ENCODE measurements around the gene KIAA0513. TPM values are rescaled to one million over a fixed set of nuclear protein-coding genes. Genes with fewer than 3 reads are reported as not detected.

KIAA0513 gene
- total RNA-seq, 4 donors from 2014 or later = 14.8 to 43.4 (median 28.5) TPM

DNA sequence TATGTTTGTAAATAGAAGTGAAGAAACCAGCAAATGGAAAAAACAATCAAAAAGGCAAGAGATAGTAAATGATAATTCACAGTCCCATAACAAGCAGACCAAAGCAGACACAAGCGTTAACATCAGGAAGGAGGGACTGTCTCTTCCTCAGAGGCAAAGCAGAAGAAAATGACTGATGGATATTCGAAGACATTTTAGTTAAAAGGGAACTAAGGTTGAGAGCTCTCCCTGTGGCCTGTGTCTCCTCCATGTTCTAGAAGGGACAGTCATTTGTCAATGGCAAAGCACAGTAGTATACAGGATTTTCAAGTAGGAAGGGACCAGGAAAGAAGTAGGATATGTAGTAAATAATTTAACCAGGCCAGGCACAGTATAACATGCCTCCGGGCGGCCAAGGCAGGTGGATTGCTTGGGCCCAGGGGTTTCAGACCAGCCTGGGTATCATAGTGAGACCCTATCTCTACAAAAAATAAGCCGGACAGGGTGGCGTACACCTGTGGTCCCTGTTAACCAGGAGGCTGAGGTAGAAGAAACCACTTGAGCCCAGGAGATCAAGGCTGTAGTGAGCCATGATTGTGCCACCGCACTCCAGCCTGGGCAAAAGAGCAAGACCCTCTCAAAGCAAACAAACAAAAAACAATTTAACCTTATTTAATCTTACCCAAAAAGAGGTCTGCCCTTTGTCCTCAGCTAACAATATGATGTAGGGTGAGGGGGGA is 19.9 kb upstream of the KIAA0513 start:
- Histone ChIP-seq H3K4me1 (peaks cover 24 to 87% (median 71%) of the 10 kb centered on the region in 3 donors), H3K9me3 (no peaks in the 10 kb centered on the region), H3K27me3 (no peaks in the 10 kb centered on the region), H3K27ac (peak overlapping the region in 3 of 4 donors; percentile 51 to 86 (median 86)), H3K4me3 (no peak overlapping the region), H3K36me3 (no peaks in the 10 kb centered on the region)
- TF ChIP-seq POLR2A (IDR thresholded peaks at IDR 0.05) (no peak), EP300 (IDR thresholded peaks at IDR 0.05) (no peak), POLR2AphosphoS5 (IDR thresholded peaks at IDR 0.05) (no peak)
- TF ChIP-seq, protein P1, sequence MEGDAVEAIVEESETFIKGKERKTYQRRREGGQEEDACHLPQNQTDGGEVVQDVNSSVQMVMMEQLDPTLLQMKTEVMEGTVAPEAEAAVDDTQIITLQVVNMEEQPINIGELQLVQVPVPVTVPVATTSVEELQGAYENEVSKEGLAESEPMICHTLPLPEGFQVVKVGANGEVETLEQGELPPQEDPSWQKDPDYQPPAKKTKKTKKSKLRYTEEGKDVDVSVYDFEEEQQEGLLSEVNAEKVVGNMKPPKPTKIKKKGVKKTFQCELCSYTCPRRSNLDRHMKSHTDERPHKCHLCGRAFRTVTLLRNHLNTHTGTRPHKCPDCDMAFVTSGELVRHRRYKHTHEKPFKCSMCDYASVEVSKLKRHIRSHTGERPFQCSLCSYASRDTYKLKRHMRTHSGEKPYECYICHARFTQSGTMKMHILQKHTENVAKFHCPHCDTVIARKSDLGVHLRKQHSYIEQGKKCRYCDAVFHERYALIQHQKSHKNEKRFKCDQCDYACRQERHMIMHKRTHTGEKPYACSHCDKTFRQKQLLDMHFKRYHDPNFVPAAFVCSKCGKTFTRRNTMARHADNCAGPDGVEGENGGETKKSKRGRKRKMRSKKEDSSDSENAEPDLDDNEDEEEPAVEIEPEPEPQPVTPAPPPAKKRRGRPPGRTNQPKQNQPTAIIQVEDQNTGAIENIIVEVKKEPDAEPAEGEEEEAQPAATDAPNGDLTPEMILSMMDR (IDR thresholded peaks at IDR 0.05) = no peak
- ATAC-seq = no peak
- WGBS, 2 donors (ENCODE audit: low coverage in 1 of 2) = 84 to 89% methylated on average over 2 to 5 of the region's 7 CpGs

DNA sequence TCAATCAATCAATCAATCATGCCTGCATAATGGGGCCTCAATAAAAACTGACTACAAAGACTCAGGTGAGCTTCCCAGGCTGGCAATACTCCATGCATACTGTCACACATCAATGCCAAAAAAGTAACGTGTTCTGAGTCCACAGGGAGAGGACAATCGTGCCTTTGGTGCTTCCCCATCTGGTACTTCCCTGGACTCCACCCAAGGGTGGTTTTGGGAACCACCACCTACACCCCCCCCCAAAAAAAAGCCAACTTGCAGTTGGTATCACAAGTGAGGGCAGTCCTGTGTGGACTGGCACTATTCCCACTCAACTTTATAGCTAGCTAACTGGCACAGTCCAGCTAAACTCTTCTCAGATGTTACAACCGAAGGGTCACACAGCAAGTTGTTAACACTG is 19.3 kb upstream of the KIAA0513 start:
- Histone ChIP-seq H3K4me1 (peaks cover 24 to 81% (median 65%) of the 10 kb centered on the region in 3 donors), H3K4me3 (no peak overlapping the region), H3K36me3 (no peaks in the 10 kb centered on the region), H3K27ac (peak overlapping the region in 3 of 4 donors; percentile 51 to 86 (median 86)), H3K9me3 (no peaks in the 10 kb centered on the region), H3K27me3 (no peaks in the 10 kb centered on the region)
- TF ChIP-seq EP300 (IDR thresholded peaks at IDR 0.05) (no peak), POLR2AphosphoS5 (IDR thresholded peaks at IDR 0.05) (no peak), POLR2A (IDR thresholded peaks at IDR 0.05) (no peak)
- TF ChIP-seq, protein P1 (IDR thresholded peaks at IDR 0.05) = no peak
- ATAC-seq = no peak
- 70 to 87% methylated on average over 2 to 3 of the region's 3 CpGs for WGBS, 2 donors (ENCODE audit: low coverage in 1 of 2)

DNA sequence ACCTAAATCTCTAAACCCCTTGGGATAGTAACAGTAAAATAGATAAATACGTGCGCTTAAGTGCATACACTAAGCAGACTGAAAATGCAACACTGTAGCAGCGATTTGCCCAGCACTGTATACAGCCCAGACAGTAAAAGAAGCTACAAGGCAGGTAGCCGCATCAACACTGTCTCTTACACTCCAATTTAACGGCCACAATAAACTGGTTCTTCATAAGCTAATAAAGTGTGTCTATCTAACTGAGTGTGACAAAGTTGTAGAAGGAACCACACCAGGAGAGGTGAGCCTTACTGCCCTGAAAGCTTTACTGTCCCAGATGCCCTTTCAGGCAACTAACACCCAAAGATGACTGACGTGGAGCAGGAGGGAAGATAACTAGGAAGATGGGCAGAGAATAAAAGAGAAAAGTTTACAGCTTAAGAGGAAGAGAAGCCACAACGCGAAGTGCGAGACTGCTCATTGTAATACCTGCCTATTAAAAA is 17.1 kb upstream of the KIAA0513 start:
- H3K4me1 ChIP-seq = peaks cover 9 to 59% (median 46%) of the 10 kb centered on the region in 3 donors
- ATAC-seq = no peak
- WGBS, 2 donors (ENCODE audit: low coverage in 1 of 2) = 28 to 34% methylated on average over 8 to 9 of the region's 9 CpGs
- peak overlapping the region; percentile 75 to 99 for H3K4me3 ChIP-seq
- H3K9me3 ChIP-seq = no peaks in the 10 kb centered on the region
- H3K36me3 ChIP-seq = no peaks in the 10 kb centered on the region
- TF ChIP-seq EP300 (IDR thresholded peaks at IDR 0.05) = no peak
- no peak for TF ChIP-seq POLR2AphosphoS5 (IDR thresholded peaks at IDR 0.05)
- TF ChIP-seq, protein P1 (IDR thresholded peaks at IDR 0.05) = no peak
- peak overlapping the region; percentile 71 to 99 (median 95) for H3K27ac ChIP-seq
- no peaks in the 10 kb centered on the region for H3K27me3 ChIP-seq

DNA sequence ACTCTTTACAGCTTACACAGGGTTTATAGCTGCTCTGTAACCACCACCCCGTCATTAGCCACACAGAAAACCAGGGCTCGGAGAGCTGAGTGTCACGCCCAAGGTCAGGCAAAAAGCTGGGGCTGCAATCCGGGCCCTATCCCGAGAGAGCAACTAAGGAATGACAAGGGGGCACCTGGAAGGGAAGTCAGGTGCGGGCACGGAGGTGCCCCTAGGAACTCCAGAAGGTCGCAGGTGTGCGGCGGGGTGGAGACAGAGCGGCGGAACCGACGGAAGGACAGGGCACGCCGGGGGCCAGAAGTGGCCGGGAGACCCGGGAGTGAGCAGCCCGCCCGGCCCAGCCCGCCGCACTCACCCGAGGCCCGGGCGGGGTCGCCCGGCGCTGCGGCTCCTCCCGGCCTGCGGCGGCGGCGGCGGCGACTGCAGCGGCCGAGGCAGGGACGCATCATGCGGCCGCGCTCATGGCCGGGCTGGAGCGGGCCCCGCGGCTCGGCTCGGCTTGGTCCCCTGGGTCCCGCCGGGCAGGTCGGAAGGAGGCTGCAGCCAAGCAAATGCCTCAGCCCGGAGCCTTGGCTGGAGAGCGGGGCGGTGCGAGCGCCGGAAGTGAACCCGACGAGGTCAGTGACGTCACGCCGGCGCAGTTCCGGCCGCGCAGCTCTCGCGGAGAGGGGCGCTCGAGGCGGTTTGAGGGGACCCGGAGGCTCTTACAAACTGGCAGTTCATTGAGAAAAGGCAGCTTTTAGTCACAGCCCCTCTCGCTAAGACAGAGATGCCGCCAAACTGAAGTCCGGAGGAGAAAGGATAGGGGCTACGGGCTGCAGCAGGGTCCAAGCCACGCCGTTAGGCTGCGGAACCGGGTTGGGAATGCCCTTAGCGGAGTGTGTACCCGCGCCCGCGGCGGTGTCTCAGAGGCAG is 16.4 kb upstream of the KIAA0513 start, which contains the start of gene ZDHHC7:
TSS of gene ZDHHC7 (minus strand) at position 605 of the 915 bp plus-strand sequence. CDS start 20,917 bp downstream, outside the sequence.
- peak; percentile 96 for ATAC-seq
- Histone ChIP-seq H3K4me1 (peaks cover 6 to 52% (median 39%) of the 10 kb centered on the region in 3 donors), H3K9me3 (no peaks in the 10 kb centered on the region), H3K27ac (peak within 1 kb of the TSS; percentile 71 to 99 (median 95)), H3K27me3 (no peaks in the 10 kb centered on the region), H3K4me3 (peak within 1 kb of the TSS; percentile 75 to 99), H3K36me3 (no peaks in the 10 kb centered on the region)
- 0% methylated on average over 13 to 15 of the region's 86 CpGs for WGBS, 2 donors (ENCODE audit: low coverage in 1 of 2)
- TF ChIP-seq EP300 (IDR thresholded peaks at IDR 0.05) = no peak
- TF ChIP-seq POLR2AphosphoS5 (IDR thresholded peaks at IDR 0.05) = peak; percentile 94
- TF ChIP-seq, protein P1 (IDR thresholded peaks at IDR 0.05) = no peak
- TF ChIP-seq POLR2A (IDR thresholded peaks at IDR 0.05) = peak; percentile 88 to 93
